ENCODE measurements around the gene PXDN.

Gene PXDN

GRCh38 chr2:1605102-1606045, 138.9 kb downstream of the PXDN start:
- no peaks in the 10 kb centered on the region for H3K36me3 ChIP-seq (ENCODE audit: insufficient read depth, low read length)
- H2AFZ ChIP-seq (ENCODE audit: low read depth, low read length) = no peak overlapping the region
- no peak overlapping the region for H3K4me3 ChIP-seq (ENCODE audit: low read depth in 1 of 2, low read length in 2 of 2)
- H3K27me3 ChIP-seq (ENCODE audit: insufficient read depth, low read length, poor library complexity) = no peaks in the 10 kb centered on the region
- DNase-seq (no peak), ATAC-seq (ENCODE audit: insufficient read depth, low read depth) (no peak)
- H3K79me2 ChIP-seq (ENCODE audit: insufficient read depth, low read length) = no peaks in the 10 kb centered on the region
- no peaks in the 10 kb centered on the region for H3K9me3 ChIP-seq (ENCODE audit: insufficient read depth, low read length, severe bottlenecking)
- no peak overlapping the region for H3K27ac ChIP-seq (ENCODE audit: low read length)
- no peak overlapping the region for H3K4me2 ChIP-seq (ENCODE audit: insufficient read depth, low read length)
- H3K9ac ChIP-seq (ENCODE audit: low read depth, low read length) = no peak overlapping the region
- H3K4me1 ChIP-seq (ENCODE audit: insufficient read depth, low read length) = peaks cover 11% of the 10 kb centered on the region; the same call in 1 of the 2 replicates
- no peaks in the 10 kb centered on the region for H4K20me1 ChIP-seq (ENCODE audit: insufficient read depth, low read length)
- no peak for TF ChIP-seq EZH2 (IDR thresholded peaks at IDR 0.05; ENCODE audit: borderline replicate concordance, low read depth, low read length, severe bottlenecking)
- TF ChIP-seq CTCF (IDR thresholded peaks at IDR 0.05; ENCODE audit: borderline replicate concordance, extremely low read depth, low read length, poor library complexity, severe bottlenecking) = no peak

GRCh38 chr2:1603521-1603920, 140.8 kb downstream of the PXDN start:
- no peak overlapping the region for H3K4me2 ChIP-seq (ENCODE audit: insufficient read depth, low read length)
- DNase-seq (no peak), ATAC-seq (ENCODE audit: insufficient read depth, low read depth) (no peak)
- H3K9me3 ChIP-seq (ENCODE audit: insufficient read depth, low read length, severe bottlenecking) = no peaks in the 10 kb centered on the region
- no peaks in the 10 kb centered on the region for H4K20me1 ChIP-seq (ENCODE audit: insufficient read depth, low read length)
- H3K4me3 ChIP-seq (ENCODE audit: low read depth in 1 of 2, low read length in 2 of 2) = no peak overlapping the region
- TF ChIP-seq CTCF (IDR thresholded peaks at IDR 0.05; ENCODE audit: borderline replicate concordance, extremely low read depth, low read length, poor library complexity, severe bottlenecking) (no peak), EZH2 (IDR thresholded peaks at IDR 0.05; ENCODE audit: borderline replicate concordance, low read depth, low read length, severe bottlenecking) (no peak)
- H3K36me3 ChIP-seq (ENCODE audit: insufficient read depth, low read length) = no peaks in the 10 kb centered on the region
- H3K9ac ChIP-seq (ENCODE audit: low read depth, low read length) = no peak overlapping the region
- H3K27ac ChIP-seq (ENCODE audit: low read length) = no peak overlapping the region
- H3K79me2 ChIP-seq (ENCODE audit: insufficient read depth, low read length) = no peaks in the 10 kb centered on the region
- H2AFZ ChIP-seq (ENCODE audit: low read depth, low read length) = no peak overlapping the region
- no peaks in the 10 kb centered on the region for H3K27me3 ChIP-seq (ENCODE audit: insufficient read depth, low read length, poor library complexity)
- no peaks in the 10 kb centered on the region for H3K4me1 ChIP-seq (ENCODE audit: insufficient read depth, low read length)

GRCh38 chr2:1603059-1603458, 141.3 kb downstream of the PXDN start:
- Histone ChIP-seq H4K20me1 (ENCODE audit: insufficient read depth, low read length) (no peaks in the 10 kb centered on the region), H3K4me3 (ENCODE audit: low read depth in 1 of 2, low read length in 2 of 2) (no peak overlapping the region), H3K4me1 (ENCODE audit: insufficient read depth, low read length) (no peaks in the 10 kb centered on the region), H3K9me3 (ENCODE audit: insufficient read depth, low read length, severe bottlenecking) (no peaks in the 10 kb centered on the region), H3K4me2 (ENCODE audit: insufficient read depth, low read length) (no peak overlapping the region), H2AFZ (ENCODE audit: low read depth, low read length) (no peak overlapping the region), H3K36me3 (ENCODE audit: insufficient read depth, low read length) (no peaks in the 10 kb centered on the region), H3K27ac (ENCODE audit: low read length) (no peak overlapping the region), H3K27me3 (ENCODE audit: insufficient read depth, low read length, poor library complexity) (no peaks in the 10 kb centered on the region), H3K9ac (ENCODE audit: low read depth, low read length) (no peak overlapping the region), H3K79me2 (ENCODE audit: insufficient read depth, low read length) (no peaks in the 10 kb centered on the region)
- DNase-seq (no peak), ATAC-seq (ENCODE audit: insufficient read depth, low read depth) (no peak)
- TF ChIP-seq EZH2 (IDR thresholded peaks at IDR 0.05; ENCODE audit: borderline replicate concordance, low read depth, low read length, severe bottlenecking) = no peak
- TF ChIP-seq CTCF (IDR thresholded peaks at IDR 0.05; ENCODE audit: borderline replicate concordance, extremely low read depth, low read length, poor library complexity, severe bottlenecking) = no peak
